ENCODE data around the gene TAS2R20. TPM values are rescaled to one million over a fixed set of nuclear protein-coding genes. Genes with fewer than 3 reads are reported as not detected.

Gene TAS2R20
- total RNA-seq, 1 donor = 5.4 TPM

GRCh38 chr12:11031307-11031706, 33.2 kb upstream of the TAS2R20 start, which contains the start of gene TAS2R31:
Gene TAS2R31 (minus strand): TSS chr12:11031407. CDS start chr12:11031335, 72 bp downstream.
- Histone ChIP-seq H2AFZ (ENCODE audit: low read length) (no peak within 1 kb of the TSS), H3K4me3 (ENCODE audit: insufficient read depth, low read length) (no peak within 1 kb of the TSS), H3K4me2 (ENCODE audit: insufficient read depth, low read length) (no peak within 1 kb of the TSS), H3K9me3 (ENCODE audit: low read depth, low read length) (no peaks in the 10 kb centered on the region), H3K27ac (ENCODE audit: low read depth, low read length) (no peak within 1 kb of the TSS), H3K27me3 (ENCODE audit: insufficient read depth, low read length) (no peaks in the 10 kb centered on the region), H3K4me1 (ENCODE audit: insufficient read depth, low read length) (no peaks in the 10 kb centered on the region), H3K36me3 (ENCODE audit: insufficient read depth, low read length) (no peaks in the 10 kb centered on the region), H4K20me1 (ENCODE audit: insufficient read depth, low read length) (no peaks in the 10 kb centered on the region), H3K79me2 (ENCODE audit: insufficient read depth, low read length) (no peaks in the 10 kb centered on the region)
- no peak for DNase-seq (ENCODE audit: insufficient read length, low spot score, missing footprints)
- TF ChIP-seq CTCF (IDR thresholded peaks at IDR 0.05; ENCODE audit: extremely low read depth, low read depth, low read length) = no peak

- no peak overlapping the region for H3K4me2 ChIP-seq (ENCODE audit: insufficient read depth, low read length)
- no peak overlapping the region for H3K27ac ChIP-seq (ENCODE audit: low read depth, low read length)
Measured at GRCh38 chr12:11026118-11026517, 28.0 kb upstream of the TAS2R20 start.

GRCh38 chr12:11023387-11023786, 25.3 kb upstream of the TAS2R20 start:
- Histone ChIP-seq H3K9me3 (ENCODE audit: low read depth, low read length) (no peaks in the 10 kb centered on the region), H3K27ac (ENCODE audit: low read depth, low read length) (no peak overlapping the region), H2AFZ (ENCODE audit: low read length) (no peak overlapping the region), H3K36me3 (ENCODE audit: insufficient read depth, low read length) (no peaks in the 10 kb centered on the region), H3K27me3 (ENCODE audit: insufficient read depth, low read length) (no peaks in the 10 kb centered on the region), H4K20me1 (ENCODE audit: insufficient read depth, low read length) (no peaks in the 10 kb centered on the region), H3K4me2 (ENCODE audit: insufficient read depth, low read length) (no peak overlapping the region), H3K4me3 (ENCODE audit: insufficient read depth, low read length) (no peak overlapping the region), H3K4me1 (ENCODE audit: insufficient read depth, low read length) (no peaks in the 10 kb centered on the region), H3K79me2 (ENCODE audit: insufficient read depth, low read length) (no peaks in the 10 kb centered on the region)
- DNase-seq (ENCODE audit: insufficient read length, low spot score, missing footprints) = no peak
- TF ChIP-seq CTCF (IDR thresholded peaks at IDR 0.05; ENCODE audit: extremely low read depth, low read depth, low read length) = no peak

More at GRCh38 chr12:11026118-11026517, 28.0 kb upstream of the TAS2R20 start:
- H4K20me1 ChIP-seq (ENCODE audit: insufficient read depth, low read length) = no peaks in the 10 kb centered on the region
- H3K27me3 ChIP-seq (ENCODE audit: insufficient read depth, low read length) = no peaks in the 10 kb centered on the region
- no peak for DNase-seq (ENCODE audit: insufficient read length, low spot score, missing footprints)
- H3K4me1 ChIP-seq (ENCODE audit: insufficient read depth, low read length) = no peaks in the 10 kb centered on the region
- no peaks in the 10 kb centered on the region for H3K79me2 ChIP-seq (ENCODE audit: insufficient read depth, low read length)
- H2AFZ ChIP-seq (ENCODE audit: low read length) = no peak overlapping the region
- no peak overlapping the region for H3K4me3 ChIP-seq (ENCODE audit: insufficient read depth, low read length)
- no peaks in the 10 kb centered on the region for H3K36me3 ChIP-seq (ENCODE audit: insufficient read depth, low read length)
- H3K9me3 ChIP-seq (ENCODE audit: low read depth, low read length) = no peaks in the 10 kb centered on the region
- TF ChIP-seq CTCF (IDR thresholded peaks at IDR 0.05; ENCODE audit: extremely low read depth, low read depth, low read length) = peak; percentile 18

- TF ChIP-seq CTCF (IDR thresholded peaks at IDR 0.05; ENCODE audit: extremely low read depth, low read depth, low read length) = no peak
- Histone ChIP-seq H4K20me1 (ENCODE audit: insufficient read depth, low read length) (no peaks in the 10 kb centered on the region), H3K36me3 (ENCODE audit: insufficient read depth, low read length) (no peaks in the 10 kb centered on the region), H3K4me3 (ENCODE audit: insufficient read depth, low read length) (no peak within 1 kb of the TSS), H3K79me2 (ENCODE audit: insufficient read depth, low read length) (no peaks in the 10 kb centered on the region), H2AFZ (ENCODE audit: low read length) (no peak within 1 kb of the TSS), H3K9me3 (ENCODE audit: low read depth, low read length) (no peaks in the 10 kb centered on the region), H3K4me1 (ENCODE audit: insufficient read depth, low read length) (no peaks in the 10 kb centered on the region), H3K4me2 (ENCODE audit: insufficient read depth, low read length) (no peak within 1 kb of the TSS), H3K27ac (ENCODE audit: low read depth, low read length) (no peak within 1 kb of the TSS), H3K27me3 (ENCODE audit: insufficient read depth, low read length) (no peaks in the 10 kb centered on the region)
- DNase-seq (ENCODE audit: insufficient read length, low spot score, missing footprints) = no peak
Measured at GRCh38 chr12:11022520-11022919, 24.4 kb upstream of the TAS2R20 start, which contains the start of gene TAS2R19. Gene TAS2R19 (minus strand): TSS chr12:11022620. CDS start chr12:11022571, 49 bp downstream.
